Stimulated activated naive CD4-positive, alpha-beta T cell (primary cell): ENCODE results near the gene ACHE.

Experiments used
- DNase-seq, 6 experiments: peaks; one replicate each; lab custom pipeline; 2025; lab: John Stamatoyannopoulos, UW

The ACHE gene

DNA sequence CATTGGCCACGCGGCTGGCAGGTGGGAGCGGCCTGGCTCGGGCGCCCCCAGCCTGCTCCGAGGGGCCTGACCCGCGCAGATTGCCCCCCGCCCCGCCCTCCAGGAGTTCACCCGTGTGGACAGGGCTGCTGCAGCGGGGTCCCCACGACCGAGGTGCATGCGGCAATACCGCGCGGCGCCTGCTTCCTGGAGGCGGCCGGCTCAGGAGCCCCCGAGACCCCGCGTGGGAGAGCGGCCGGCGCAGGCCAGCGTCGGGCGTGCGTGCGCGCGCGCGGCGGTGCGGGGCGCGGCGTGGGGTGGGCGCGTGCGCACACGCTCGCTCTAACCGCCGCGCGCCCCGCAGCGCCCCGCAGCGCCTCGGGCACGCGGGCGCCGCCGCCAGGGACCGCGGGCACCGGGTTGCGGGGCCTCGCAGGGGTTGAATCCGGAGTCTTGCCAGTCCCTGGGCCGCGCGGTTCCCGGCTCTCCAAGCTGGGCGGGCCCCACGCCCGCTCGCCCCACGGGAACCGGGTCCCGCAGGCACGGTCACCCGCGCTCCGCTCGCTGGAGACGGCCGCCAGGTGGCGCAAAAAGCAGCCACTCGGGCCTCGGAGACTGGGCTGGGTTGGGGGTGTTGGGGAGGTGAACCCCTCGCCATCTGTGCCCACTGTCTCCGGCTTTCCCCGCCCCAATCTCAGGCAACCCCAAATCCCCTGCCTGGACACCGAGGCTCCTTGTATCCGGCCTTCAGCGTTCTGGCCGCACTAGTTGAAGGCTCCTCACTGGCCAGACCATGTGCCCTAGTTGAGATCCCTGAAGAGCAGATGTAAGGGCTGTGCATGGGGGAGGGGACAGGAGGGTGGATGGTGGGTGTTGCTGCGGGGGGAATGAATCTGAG, 1.3 kb upstream of the ACHE start:
- DNase-seq: peak in 5 of 6 experiments; percentile 32 to 63 (median 53)

GRCh38 chr7:100895956-100896731, 456 bp upstream of the ACHE start:
- peak in 4 of 6 experiments; percentile 20 to 37 (median 21) for DNase-seq

DNA sequence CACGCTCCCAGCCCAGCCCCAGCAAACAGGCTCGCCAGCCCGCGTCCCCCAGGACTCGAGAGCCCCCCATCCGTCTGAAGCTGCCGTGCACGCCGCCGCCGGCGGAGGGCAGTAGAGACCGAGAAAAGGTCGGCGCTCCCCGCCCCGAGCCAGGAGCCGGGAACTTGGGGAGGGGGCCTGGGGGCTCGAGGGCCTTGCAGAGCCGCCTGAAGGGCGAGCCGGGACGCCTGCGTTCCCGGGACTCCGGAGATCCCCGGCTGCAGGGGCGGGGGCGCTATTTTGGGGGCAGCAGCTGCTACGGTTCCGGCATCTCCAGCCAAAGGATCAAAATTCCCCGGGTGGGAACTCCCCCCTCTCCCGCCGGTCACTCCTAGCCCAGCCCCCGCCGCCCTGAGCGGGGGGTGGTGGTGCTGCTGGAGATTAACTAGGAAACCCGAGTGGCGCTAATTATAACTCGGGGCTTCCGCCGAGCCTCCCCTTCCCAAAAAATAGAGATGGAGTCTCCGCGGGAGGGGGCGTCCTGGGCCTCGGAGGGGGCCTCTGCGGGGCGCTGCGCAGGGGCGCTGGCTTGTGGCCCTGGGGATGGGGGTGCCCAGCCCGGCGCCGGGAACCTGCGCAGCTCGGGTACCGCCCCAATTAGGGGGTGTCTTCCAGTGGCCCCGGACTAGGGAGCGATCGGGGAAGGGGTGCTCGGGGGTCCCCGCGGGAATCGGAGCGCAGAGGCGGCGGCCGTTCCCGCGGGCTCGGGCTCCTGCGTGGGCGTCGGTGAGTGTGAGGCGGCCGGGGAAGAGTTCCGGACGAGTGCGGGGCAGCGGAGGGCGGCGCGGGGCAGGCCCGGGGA, 608 bp downstream of the ACHE start:
- peak in 4 of 6 experiments; percentile 31 to 55 (median 44) for DNase-seq

GRCh38 chr7:100893910-100894721, 1.6 kb downstream of the ACHE start:
- no peak for DNase-seq

DNA sequence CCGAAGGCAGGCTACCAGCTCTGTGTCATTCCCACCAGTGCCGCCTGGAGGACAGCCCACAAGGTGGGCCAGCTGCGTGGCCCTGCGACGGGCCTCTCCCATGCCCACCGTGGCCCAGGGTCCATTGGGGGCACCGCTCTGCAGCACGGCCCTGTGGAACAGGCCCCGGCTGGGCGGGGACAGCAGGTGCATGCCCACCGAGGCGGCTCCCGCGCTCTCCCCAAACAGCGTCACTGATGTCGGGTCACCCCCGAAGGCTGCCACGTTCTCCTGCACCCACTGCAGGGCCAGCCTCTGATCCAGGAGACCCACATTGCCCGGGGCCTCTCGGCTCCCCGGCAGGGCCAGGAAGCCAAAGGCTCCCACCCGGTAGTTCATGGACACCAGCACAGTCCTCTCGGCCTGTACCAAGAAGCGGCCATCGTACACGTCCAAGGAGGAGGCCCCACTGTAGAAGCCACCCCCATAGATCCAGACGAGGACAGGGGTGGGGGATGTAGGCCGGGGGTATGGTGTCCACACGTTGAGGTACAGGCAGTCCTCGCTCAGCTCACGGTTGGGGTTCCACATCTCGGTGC, 2.3 kb downstream of the ACHE start:
- DNase-seq: no peak

- no peak for DNase-seq
These were observed 3.0 kb downstream of the ACHE start for GRCh38 chr7:100892364-100893317.

DNA sequence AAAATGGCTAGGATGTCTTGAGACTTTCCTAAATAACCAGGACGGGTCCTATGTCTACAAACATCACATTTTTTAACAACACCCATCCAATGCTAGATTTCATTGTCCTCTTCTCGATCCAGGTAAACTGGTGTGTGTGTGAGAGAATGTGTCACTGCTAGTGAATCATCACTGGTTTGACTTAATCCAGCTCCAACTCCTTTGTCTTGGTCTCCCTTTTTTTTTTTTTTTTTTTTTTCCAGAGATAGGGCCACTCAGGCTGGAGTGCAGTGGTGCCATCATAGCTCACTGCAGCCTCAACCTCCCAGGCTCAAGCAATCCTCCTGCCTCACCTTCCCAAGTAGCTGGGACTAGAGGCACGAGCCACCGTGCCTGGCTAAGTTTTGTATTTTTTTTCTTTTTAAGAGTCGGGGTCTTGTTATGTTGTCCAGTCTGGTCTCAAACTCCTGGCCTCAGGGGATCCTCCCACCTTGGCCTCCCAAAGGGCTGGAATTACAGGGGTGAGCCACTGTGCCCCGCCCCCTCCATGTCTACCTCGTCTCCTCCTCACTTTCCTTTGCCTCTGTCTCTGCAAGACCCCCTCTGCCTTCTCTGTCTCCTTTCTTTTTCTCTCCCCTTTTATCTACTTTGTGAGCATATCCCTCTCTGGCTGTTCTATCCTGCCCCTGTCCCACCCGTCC, 4.0 kb downstream of the ACHE start:
- no peak for DNase-seq

- peak in 1 of 6 experiments; percentile 22 for DNase-seq
These were observed 4.8 kb downstream of the ACHE start for GRCh38 chr7:100890653-100891567.

- peak in 1 of 6 experiments; percentile 38 for DNase-seq
These were observed 6.5 kb downstream of the ACHE start, which contains the start of gene UFSP1 for GRCh38 chr7:100888988-100889750. UFSP1 (minus strand) TSS chr7:100889715; CDS start chr7:100889271, 444 bp downstream.

DNA sequence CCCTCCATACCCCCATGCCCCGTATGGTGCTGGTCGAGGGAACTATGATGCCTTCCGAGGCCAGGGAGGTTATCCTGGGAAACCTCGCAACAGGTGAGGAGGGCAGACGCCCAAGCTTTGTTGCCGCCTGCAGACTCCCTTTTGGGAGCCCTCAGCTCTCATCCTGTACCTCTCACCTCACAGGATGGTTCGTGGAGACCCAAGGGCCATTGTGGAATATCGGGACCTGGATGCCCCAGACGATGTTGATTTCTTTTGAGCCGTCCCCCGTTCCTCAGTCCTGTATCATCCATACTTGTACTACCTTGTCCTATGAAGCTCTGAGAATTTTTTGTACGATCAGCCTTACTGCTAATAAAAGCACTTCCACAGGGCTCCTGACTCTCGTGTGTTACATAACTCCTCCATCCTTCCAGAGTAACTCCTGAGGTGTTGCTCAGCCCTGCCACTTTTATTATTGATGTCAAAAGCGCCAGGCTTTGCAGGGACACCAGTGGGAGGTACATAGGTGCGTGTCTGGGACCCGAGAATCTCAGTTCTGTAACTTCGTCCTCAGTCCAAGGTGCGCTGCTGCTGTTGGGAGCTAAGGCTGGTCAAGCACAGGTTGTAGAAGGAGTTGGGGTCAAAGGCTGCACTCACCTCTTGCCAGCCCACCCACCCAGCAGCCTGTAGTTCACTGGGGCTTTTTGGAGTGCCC, 7.2 kb downstream of the ACHE start:
- peak in 1 of 6 experiments; percentile 28 for DNase-seq

GRCh38 chr7:100887516-100888290, 8.0 kb downstream of the ACHE start:
- peak; percentile 33 to 56 (median 51) for DNase-seq

- no peak for DNase-seq
These were observed 8.7 kb downstream of the ACHE start for GRCh38 chr7:100886936-100887515.

DNA sequence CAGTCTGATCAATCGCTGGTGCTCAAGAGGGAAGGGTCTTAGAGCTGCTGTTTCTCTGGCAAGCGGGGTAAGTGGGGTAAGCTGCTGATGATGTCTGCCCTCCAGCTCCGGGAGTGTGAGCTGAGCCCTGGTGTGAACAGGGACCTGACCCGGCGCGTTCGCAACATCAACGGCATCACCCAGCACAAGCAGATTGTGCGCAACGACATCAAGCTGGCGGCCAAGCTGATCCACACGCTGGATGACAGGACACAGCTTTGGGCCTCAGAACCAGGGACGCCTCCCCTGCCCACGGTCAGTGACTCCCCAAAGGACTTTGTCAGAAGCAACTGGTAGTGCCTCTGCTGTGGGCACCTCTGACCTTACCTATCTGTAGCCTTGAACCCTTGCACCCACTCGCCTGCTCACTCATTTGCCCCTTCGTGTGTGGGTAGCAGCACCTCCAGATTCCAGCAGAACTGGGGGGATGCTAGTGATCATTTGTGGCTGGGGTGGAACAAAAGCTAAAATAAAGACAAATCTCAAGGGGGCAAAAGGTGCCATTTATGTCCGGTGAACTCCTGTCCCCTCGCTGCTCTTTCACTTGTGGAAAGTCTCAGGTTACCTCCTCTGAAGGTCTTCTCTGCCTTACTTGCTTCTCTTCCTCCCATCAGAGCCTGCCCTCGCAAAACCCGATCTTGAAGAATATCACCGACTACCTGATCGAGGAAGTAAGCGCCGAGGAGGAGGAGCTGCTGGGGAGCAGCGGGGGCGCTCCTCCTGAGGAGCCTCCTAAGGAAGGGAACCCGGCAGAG, 9.3 kb downstream of the ACHE start:
- DNase-seq: no peak

DNA sequence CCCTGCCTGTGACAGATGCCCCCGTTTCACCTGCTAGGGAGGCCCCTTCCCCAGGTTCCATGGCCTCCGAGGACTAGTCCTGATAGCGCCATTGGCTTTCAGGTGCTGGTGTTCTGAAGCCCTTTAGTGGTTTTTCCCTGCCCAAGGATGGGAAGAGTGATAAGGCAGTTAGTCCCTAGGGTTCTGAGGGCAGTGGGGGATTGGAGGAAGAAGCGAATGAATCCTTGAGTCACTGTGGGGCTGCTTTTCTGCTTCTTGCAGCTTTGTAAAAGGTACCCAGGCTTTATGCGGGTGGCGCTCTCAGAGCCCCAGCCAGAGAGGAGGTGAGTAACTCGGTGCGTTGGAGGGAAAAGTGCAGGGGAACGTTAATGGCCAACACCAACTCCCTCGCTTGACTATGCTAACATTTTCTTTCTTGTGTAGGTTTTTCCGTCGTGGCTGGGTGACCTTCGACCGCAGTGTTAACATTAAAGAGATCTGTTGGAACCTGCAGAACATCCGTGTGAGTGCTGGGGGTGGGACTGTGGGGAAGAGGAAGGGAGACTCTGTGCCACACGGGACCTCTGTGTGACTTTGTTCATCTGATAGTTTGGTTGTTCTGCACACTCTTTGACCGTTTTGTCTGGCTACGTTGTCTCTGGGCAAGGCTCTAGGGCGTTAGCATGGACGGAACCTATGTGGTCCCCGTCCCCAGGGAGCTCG, 10.1 kb downstream of the ACHE start:
- no peak for DNase-seq
